Mesenchymal stem cell (in vitro differentiated cells and primary cell): ENCODE measurements around the gene SETD3.

Source experiments
- DNase-seq: peaks from one replicate; pipeline ENCODE4 v3.0.0-alpha.2; 2013
- H2AFZ ChIP-seq: one replicate; pipeline ENCODE4 v1.6.1; 2013; ENCODE audit warnings: low read depth, mild to moderate bottlenecking, control low read depth, inconsistent platforms, low read length, moderate library complexity
- H2AK5ac ChIP-seq: 2 replicates; pipeline ENCODE4 v1.6.1; 2013; ENCODE audit warnings: low read length, moderate library complexity, mild to moderate bottlenecking, inconsistent platforms; ENCODE audit not compliant: severe bottlenecking
- H2BK120ac ChIP-seq: one replicate; pipeline ENCODE4 v1.6.1; 2013; ENCODE audit warnings: low read depth, mild to moderate bottlenecking, inconsistent platforms, low read length, moderate library complexity
- H2BK12ac ChIP-seq, 2 experiments: one replicate each; pipeline ENCODE4 v1.6.1; 2013; ENCODE audit warnings: inconsistent platforms in 2 of 2, low read length in 2 of 2, mild to moderate bottlenecking in 2 of 2, moderate library complexity in 2 of 2, control low read depth in 1 of 2
- H2BK15ac ChIP-seq: one replicate; pipeline ENCODE4 v1.6.1; 2013; ENCODE audit warnings: mild to moderate bottlenecking, low read depth, inconsistent platforms; ENCODE audit not compliant: poor library complexity, severe bottlenecking
- H2BK5ac ChIP-seq: 2 replicates; pipeline ENCODE4 v1.6.1; 2013; ENCODE audit warnings: low read depth, mild to moderate bottlenecking, low read length, control low read depth, inconsistent platforms; ENCODE audit not compliant: poor library complexity, severe bottlenecking
- H3K14ac ChIP-seq, 2 experiments: one replicate each; pipeline ENCODE4 v1.6.1; 2013; ENCODE audit warnings: inconsistent platforms in 2 of 2, low read length in 2 of 2, control low read depth in 1 of 2, mild to moderate bottlenecking in 1 of 2, moderate library complexity in 1 of 2
- H3K18ac ChIP-seq, 2 experiments: one replicate each; pipeline ENCODE4 v1.6.1; 2013; ENCODE audit warnings: inconsistent platforms in 2 of 2, low read length in 2 of 2, control low read depth in 1 of 2, low read depth in 1 of 2, mild to moderate bottlenecking in 1 of 2
- H3K23ac ChIP-seq, 2 experiments: one replicate each; pipeline ENCODE4 v1.6.1; 2013; ENCODE audit warnings: inconsistent platforms in 2 of 2, low read length in 2 of 2, mild to moderate bottlenecking in 2 of 2, moderate library complexity in 2 of 2, control low read depth in 1 of 2
- H3K27ac ChIP-seq: 2 replicates; pipeline ENCODE4 v1.5.1; 2013; ENCODE audit warnings: mild to moderate bottlenecking, moderate library complexity, low read length, control low read depth, inconsistent platforms; ENCODE audit not compliant: poor library complexity, severe bottlenecking
- H3K27me3 ChIP-seq, 2 experiments: 2 replicates each; pipeline versions ENCODE4 v1.6.1 to v1.7.0; 2013; ENCODE audit warnings: low read length in 2 of 2, mild to moderate bottlenecking in 2 of 2, moderate library complexity in 2 of 2, control low read depth in 1 of 2, inconsistent platforms in 1 of 2; ENCODE audit not compliant: control insufficient read depth in 1 of 2, insufficient read depth in 1 of 2
- H3K36me3 ChIP-seq, 2 experiments: 2 replicates each; pipeline versions ENCODE4 v1.6.1 to v1.7.0; 2013; ENCODE audit warnings: low read length in 2 of 2, control low read depth in 1 of 2, inconsistent platforms in 1 of 2, low read depth in 1 of 2, mild to moderate bottlenecking in 1 of 2; ENCODE audit not compliant: insufficient read depth in 2 of 2, control insufficient read depth in 1 of 2
- H3K4ac ChIP-seq, 2 experiments: one replicate each; pipeline ENCODE4 v1.6.1; 2013; ENCODE audit warnings: inconsistent platforms in 2 of 2, low read length in 2 of 2, mild to moderate bottlenecking in 2 of 2, moderate library complexity in 2 of 2, control low read depth in 1 of 2, low read depth in 1 of 2
- H3K4me1 ChIP-seq: 2 replicates; pipeline ENCODE4 v1.6.1; 2013; ENCODE audit warnings: low read depth, low read length, control low read depth; ENCODE audit not compliant: control insufficient read depth, insufficient read depth
- H3K4me2 ChIP-seq: 2 replicates; pipeline ENCODE4 v1.6.1; 2013; ENCODE audit warnings: low read length, mild to moderate bottlenecking, inconsistent platforms; ENCODE audit not compliant: poor library complexity, severe bottlenecking
- H3K4me3 ChIP-seq, 2 experiments: 2 replicates each; pipeline versions ENCODE4 v1.5.1 to v1.7.0; 2013; ENCODE audit warnings: low read length in 2 of 2, mild to moderate bottlenecking in 2 of 2, control low read depth in 1 of 2, low read depth in 1 of 2; ENCODE audit not compliant: insufficient read depth in 1 of 2
- H3K79me1 ChIP-seq: replicated peaks from 2 replicates; pipeline ENCODE4 v1.6.1; 2013; ENCODE audit warnings: mild to moderate bottlenecking, control low read depth, low read length, inconsistent platforms; ENCODE audit not compliant: poor library complexity, severe bottlenecking
- H3K9ac ChIP-seq: 2 replicates; pipeline ENCODE4 v1.7.0; 2013; ENCODE audit warnings: mild to moderate bottlenecking, low read length, moderate library complexity
- H3K9me3 ChIP-seq: 2 replicates; pipeline ENCODE4 v1.7.0; 2013; ENCODE audit warnings: mild to moderate bottlenecking, low read length; ENCODE audit not compliant: control insufficient read depth
- H4K8ac ChIP-seq: one replicate; pipeline ENCODE4 v1.6.1; 2013; ENCODE audit warnings: inconsistent platforms, mild to moderate bottlenecking, low read length, moderate library complexity
- H4K91ac ChIP-seq: one replicate; pipeline ENCODE4 v1.6.1; 2013; ENCODE audit warnings: mild to moderate bottlenecking, low read length, inconsistent platforms
- WGBS: methylation state at CpG from one replicate; pipeline ENCODE4 v1.1.7; 2013; ENCODE audit warnings: mixed read lengths; 5-methylcytosine and 5-hydroxymethylcytosine counted together

SETD3 gene

GRCh38 chr14:99352688-99353280, 127.9 kb downstream of the SETD3 start:
- no peak for DNase-seq
- no peak overlapping the region for H3K14ac ChIP-seq
- H3K23ac ChIP-seq = no peak overlapping the region
- H3K18ac ChIP-seq = no peak overlapping the region
- no peak overlapping the region for H2BK120ac ChIP-seq
- 87% methylated on average over 21 of the region's 26 CpGs for whole genome bisulfite sequencing
- H3K36me3 ChIP-seq = no peaks in the 10 kb centered on the region
- H3K9me3 ChIP-seq = no peaks in the 10 kb centered on the region
- no peak overlapping the region for H4K8ac ChIP-seq
- H2BK12ac ChIP-seq = no peak overlapping the region
- H2AK5ac ChIP-seq = no peak overlapping the region
- no peak overlapping the region for H4K91ac ChIP-seq
- H3K4me3 ChIP-seq = no peak overlapping the region
- H3K4ac ChIP-seq = no peak overlapping the region
- no peak overlapping the region for H3K9ac ChIP-seq
- no peak overlapping the region for H2BK5ac ChIP-seq
- no peaks in the 10 kb centered on the region for H3K79me1 ChIP-seq
- H3K27ac ChIP-seq = no peak overlapping the region
- H3K27me3 ChIP-seq = peaks cover 8 to 27% of the 10 kb centered on the region in 2 experiments
- no peak overlapping the region for H3K4me2 ChIP-seq
- H3K4me1 ChIP-seq = no peaks in the 10 kb centered on the region
- no peak overlapping the region for H2BK15ac ChIP-seq
- no peak overlapping the region for H2AFZ ChIP-seq

- no peaks in the 10 kb centered on the region for H3K36me3 ChIP-seq
- no peak overlapping the region for H2BK120ac ChIP-seq
- no peak overlapping the region for H4K91ac ChIP-seq
- no peak overlapping the region for H3K4ac ChIP-seq
- no peak overlapping the region for H3K23ac ChIP-seq
- no peaks in the 10 kb centered on the region for H3K79me1 ChIP-seq
- 65% methylated on average over 14 of the region's 14 CpGs for WGBS
- H2AFZ ChIP-seq = no peak overlapping the region
- H4K8ac ChIP-seq = no peak overlapping the region
- no peak overlapping the region for H2BK12ac ChIP-seq
- H2BK15ac ChIP-seq = no peak overlapping the region
- DNase-seq = no peak
- H2BK5ac ChIP-seq = no peak overlapping the region
- no peak overlapping the region for H3K4me2 ChIP-seq
- H3K9ac ChIP-seq = no peak overlapping the region
- H3K14ac ChIP-seq = no peak overlapping the region
- H3K4me3 ChIP-seq = no peak overlapping the region
- no peaks in the 10 kb centered on the region for H3K4me1 ChIP-seq
- no peaks in the 10 kb centered on the region for H3K9me3 ChIP-seq
- H3K27ac ChIP-seq = no peak overlapping the region
- H2AK5ac ChIP-seq = no peak overlapping the region
- H3K18ac ChIP-seq = no peak overlapping the region
- peaks cover 9 to 26% of the 10 kb centered on the region in 2 experiments for H3K27me3 ChIP-seq
These were observed 129.3 kb downstream of the SETD3 start for GRCh38 chr14:99351166-99352007.

GRCh38 chr14:99350751-99351150, 129.9 kb downstream of the SETD3 start:
- Histone ChIP-seq H3K36me3 (no peaks in the 10 kb centered on the region), H3K9ac (no peak overlapping the region), H4K8ac (no peak overlapping the region), H3K4me1 (no peaks in the 10 kb centered on the region), H2BK15ac (no peak overlapping the region), H2AFZ (no peak overlapping the region), H3K4me2 (no peak overlapping the region), H2BK12ac (no peak overlapping the region), H3K23ac (no peak overlapping the region), H2AK5ac (no peak overlapping the region), H3K27ac (no peak overlapping the region), H2BK120ac (no peak overlapping the region), H3K14ac (no peak overlapping the region), H3K27me3 (peaks cover 16 to 31% of the 10 kb centered on the region in 2 experiments), H3K4ac (no peak overlapping the region), H3K18ac (no peak overlapping the region), H2BK5ac (no peak overlapping the region), H3K4me3 (no peak overlapping the region), H3K9me3 (no peaks in the 10 kb centered on the region), H4K91ac (no peak overlapping the region), H3K79me1 (no peaks in the 10 kb centered on the region)
- no peak for DNase-seq
- 92% methylated on average over 8 of the region's 12 CpGs for WGBS

GRCh38 chr14:99349721-99350495, 130.8 kb downstream of the SETD3 start:
- no peak overlapping the region for H3K18ac ChIP-seq
- no peak overlapping the region for H3K27ac ChIP-seq
- H3K9me3 ChIP-seq = no peaks in the 10 kb centered on the region
- H3K23ac ChIP-seq = no peak overlapping the region
- no peak overlapping the region for H3K9ac ChIP-seq
- H3K79me1 ChIP-seq = no peaks in the 10 kb centered on the region
- H4K91ac ChIP-seq = no peak overlapping the region
- no peak overlapping the region for H2AFZ ChIP-seq
- no peaks in the 10 kb centered on the region for H3K4me1 ChIP-seq
- no peak for DNase-seq
- no peak overlapping the region for H4K8ac ChIP-seq
- no peak overlapping the region for H3K4me3 ChIP-seq
- H2BK15ac ChIP-seq = no peak overlapping the region
- no peak overlapping the region for H2BK5ac ChIP-seq
- H3K27me3 ChIP-seq = peaks cover 19 to 31% of the 10 kb centered on the region in 2 experiments
- H3K4ac ChIP-seq = no peak overlapping the region
- no peak overlapping the region for H2BK120ac ChIP-seq
- WGBS = 79% methylated on average over 13 of the region's 13 CpGs
- H2AK5ac ChIP-seq = no peak overlapping the region
- H3K36me3 ChIP-seq = no peaks in the 10 kb centered on the region
- no peak overlapping the region for H3K14ac ChIP-seq
- no peak overlapping the region for H3K4me2 ChIP-seq
- H2BK12ac ChIP-seq = no peak overlapping the region
